HCT116 (cell line): ENCODE measurements around the gene ECEL1. TPM values are rescaled to one million over a fixed set of nuclear protein-coding genes. Genes with fewer than 3 reads are reported as not detected.
"Not testable (repeated sequence)": the region's sequence is repeated elsewhere in the genome, so short reads cannot be mapped to it uniquely, and the experiment has no call there.

Source experiments
- ATAC-seq: fragments of 200-7000 bp; cut with Tn5 transposase; 2 replicates; pipeline ENCODE4 v1.9.1; 2020; ENCODE audit warnings: mild to moderate bottlenecking, moderate library complexity
- BruUV-seq: library from RNA; stranded (reverse); fragments of 400-500 nt; replicated peaks from 2 replicates; lab custom pipeline; 2021; lab: Mats Ljungman, UMichigan
- CTCF ChIA-PET: fragments of 300-600 bp; sonication (Branson Sonifier 250); formaldehyde crosslinking; loops from one replicate; lab custom pipeline; 2021; ENCODE audit warnings: antibody characterized with exemption; lab: Charles Lee
- POLR2A ChIA-PET: fragments of 300-600, 350-600 bp; sonication (Branson Sonifier 250); formaldehyde crosslinking; loops from one replicate; lab custom pipeline; 2021; ENCODE audit warnings: antibody characterized with exemption; lab: Charles Lee
- RAD21 ChIA-PET, 2 experiments: fragments of 300-600 bp; sonication (Branson Sonifier 250); formaldehyde crosslinking; loops; one replicate each; lab custom pipeline; 2023; ENCODE audit warnings: low total read pairs in 2 of 2; ENCODE audit not compliant: uncharacterized antibody in 2 of 2, unreplicated experiment in 2 of 2, low non-redundant PET in 1 of 2; lab: Charles Lee
- DNase-seq: peaks from one replicate; pipeline ENCODE4 v3.0.0-alpha.2; 2010; ENCODE audit warnings: low read depth, low spot score
- H2AFZ ChIP-seq: fragments of 200-600 bp; shearing (Covaris generic), sonication (generic); 2 replicates; pipeline ENCODE4 v1.6.1; 2017; ENCODE audit warnings: low read depth, mixed run types, mixed read lengths, antibody characterized with exemption, low read length; ENCODE audit not compliant: poor library complexity, severe bottlenecking
- H3K27ac ChIP-seq: 2 replicates; pipeline ENCODE4 v1.5.1; 2012; ENCODE audit warnings: low read depth, low read length
- H3K27me3 ChIP-seq: fragments of 200-600 bp; sonication (generic); 2 replicates; pipeline ENCODE4 v1.6.1; 2016; ENCODE audit warnings: mixed run types, low read length, mixed read lengths; ENCODE audit not compliant: insufficient read depth
- H3K36me3 ChIP-seq, 2 experiments: fragments of 200-500 bp in 1 of 2; fragments of 200-600 bp in 1 of 2; sonication (Bioruptor generic) in 1 of 2; sonication (generic) in 1 of 2; 2 replicates each; pipeline versions ENCODE4 v1.5.1 to v1.6.1; 2014 to 2016; ENCODE audit warnings: low read length in 2 of 2, inconsistent platforms in 1 of 2, mixed read lengths in 1 of 2, mixed run types in 1 of 2; ENCODE audit not compliant: insufficient read depth in 2 of 2, control insufficient read depth in 1 of 2
- H3K4me1 ChIP-seq, 2 experiments: fragments of 200-600 bp in 1 of 2; sonication (generic) in 1 of 2; 2 replicates each; pipeline versions ENCODE4 v1.5.1 to v1.6.1; 2012 to 2017; ENCODE audit warnings: low read length in 2 of 2, inconsistent platforms in 1 of 2, mild to moderate bottlenecking in 1 of 2, mixed read lengths in 1 of 2, mixed run types in 1 of 2, moderate library complexity in 1 of 2; ENCODE audit not compliant: insufficient read depth in 2 of 2, control insufficient read depth in 1 of 2
- H3K4me2 ChIP-seq: fragments of 200-600 bp; sonication (generic); 2 replicates; pipeline ENCODE4 v1.6.1; 2017; ENCODE audit warnings: mixed run types, low read length, mixed read lengths
- H3K4me3 ChIP-seq, 2 experiments: fragments of 200-600 bp in 1 of 2; sonication (generic) in 1 of 2; replicated peaks in 1 of 2; 2 replicates each; pipeline ENCODE4 v1.5.1; 2011 to 2016; ENCODE audit warnings: low read length in 2 of 2, control low read depth in 1 of 2, low read depth in 1 of 2, mild to moderate bottlenecking in 1 of 2, mixed read lengths in 1 of 2, mixed run types in 1 of 2
- H3K79me2 ChIP-seq: fragments of 200-600 bp; sonication (generic); 2 replicates; pipeline ENCODE4 v1.6.1; 2017; ENCODE audit warnings: mild to moderate bottlenecking, mixed run types, low read length, moderate library complexity, mixed read lengths; ENCODE audit not compliant: insufficient read depth
- H3K9ac ChIP-seq: fragments of 200-600 bp; sonication (generic); 2 replicates; pipeline ENCODE4 v1.6.1; 2016; ENCODE audit warnings: low read length, mixed read lengths
- H3K9me2 ChIP-seq: fragments of 200-600 bp; sonication (generic), shearing (Covaris generic); 2 replicates; pipeline ENCODE4 v1.6.1; 2017; ENCODE audit warnings: mixed run types, mild to moderate bottlenecking, moderate library complexity; ENCODE audit not compliant: insufficient read depth
- H3K9me3 ChIP-seq, 2 experiments: fragments of 200-500 bp in 1 of 2; fragments of 200-600 bp in 1 of 2; sonication (Bioruptor generic) in 1 of 2; sonication (generic) in 1 of 2; 2 replicates each; pipeline ENCODE4 v1.6.1; 2014 to 2017; ENCODE audit warnings: low read length in 2 of 2, mixed read lengths in 2 of 2, inconsistent platforms in 1 of 2, low read depth in 1 of 2, mild to moderate bottlenecking in 1 of 2, mixed run types in 1 of 2, moderate library complexity in 1 of 2; ENCODE audit not compliant: control insufficient read depth in 1 of 2, insufficient read depth in 1 of 2
- H4K20me1 ChIP-seq: fragments of 200-600 bp; sonication (generic), shearing (Covaris generic); 2 replicates; pipeline ENCODE4 v1.6.1; 2017; ENCODE audit warnings: mixed run types, mild to moderate bottlenecking, moderate library complexity; ENCODE audit not compliant: insufficient read depth
- EGR1 ChIP-seq: IDR thresholded peaks from 2 replicates; pipeline ENCODE4 v1.6.1; 2012; ENCODE audit warnings: low read depth
- POLR2AphosphoS5 ChIP-seq: IDR thresholded peaks from 2 replicates; pipeline ENCODE4 v1.6.1; 2011; ENCODE audit warnings: mild to moderate bottlenecking, low read depth, low read length, moderate library complexity
- RAD21 ChIP-seq: IDR thresholded peaks from 2 replicates; pipeline ENCODE4 v1.6.1; 2012; ENCODE audit warnings: low read depth, mild to moderate bottlenecking
- TCF7L2 ChIP-seq: IDR thresholded peaks from 2 replicates; pipeline ENCODE4 v1.7.0; 2011; ENCODE audit warnings: borderline replicate concordance, inconsistent platforms; ENCODE audit not compliant: insufficient read depth, insufficient read length; ENCODE audit errors: extremely low read depth
- intact Hi-C: fragments of 100-400 bp; cut with micrococcal nuclease; formaldehyde crosslinking; loops from 2 replicates; pipeline ENCODE4 v1.10.0; 2022
- total RNA-seq: library from RNA; stranded (reverse); gene quantifications from one replicate; pipeline ENCODE4 v1.2.1, GENCODE V29; 2021; ENCODE audit not compliant: unreplicated experiment
- TF ChIP-seq, protein P1 (sequence below): IDR thresholded peaks from 2 replicates; pipeline ENCODE4 v1.6.1; 2012; ENCODE audit warnings: low read depth
- TF ChIP-seq, protein P2 (sequence below), 3 experiments: fragments of 200-600 bp in 1 of 3; sonication (generic) in 1 of 3; IDR thresholded peaks in 2 of 3; conservative IDR thresholded peaks in 1 of 3; 2 replicates each; pipeline ENCODE4 v1.5.1; 2012 to 2017; ENCODE audit warnings: low read depth in 2 of 3, low read length in 2 of 3, antibody characterized with exemption in 1 of 3, borderline replicate concordance in 1 of 3, control low read depth in 1 of 3, mild to moderate bottlenecking in 1 of 3, mixed read lengths in 1 of 3, mixed run types in 1 of 3, moderate library complexity in 1 of 3; ENCODE audit not compliant: insufficient read depth in 1 of 3

Gene ECEL1
- total RNA-seq, 1 experiment from 2014 or later = not detected

DNA sequence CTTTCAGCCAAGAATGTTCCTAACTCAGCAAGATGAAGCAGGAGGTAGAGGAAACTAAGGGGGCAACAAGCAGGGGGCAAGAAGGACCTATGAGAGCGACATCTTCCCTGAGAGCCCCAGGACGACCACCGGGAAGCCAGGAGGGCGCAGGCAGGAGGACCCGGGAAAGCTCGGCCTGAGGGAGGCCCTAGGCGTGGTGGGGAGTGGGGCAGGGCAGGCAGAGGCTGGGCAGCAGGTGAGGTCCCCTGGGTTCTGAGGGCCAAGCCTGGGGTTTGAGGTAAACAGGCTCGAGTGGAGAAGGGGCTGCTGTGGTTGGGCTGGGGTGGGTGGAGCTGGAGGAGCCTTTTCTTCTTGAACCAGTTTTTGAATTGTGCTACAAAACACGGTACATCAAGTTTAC, 33.0 kb downstream of the ECEL1 start (continued):
- TF ChIP-seq, protein P1, sequence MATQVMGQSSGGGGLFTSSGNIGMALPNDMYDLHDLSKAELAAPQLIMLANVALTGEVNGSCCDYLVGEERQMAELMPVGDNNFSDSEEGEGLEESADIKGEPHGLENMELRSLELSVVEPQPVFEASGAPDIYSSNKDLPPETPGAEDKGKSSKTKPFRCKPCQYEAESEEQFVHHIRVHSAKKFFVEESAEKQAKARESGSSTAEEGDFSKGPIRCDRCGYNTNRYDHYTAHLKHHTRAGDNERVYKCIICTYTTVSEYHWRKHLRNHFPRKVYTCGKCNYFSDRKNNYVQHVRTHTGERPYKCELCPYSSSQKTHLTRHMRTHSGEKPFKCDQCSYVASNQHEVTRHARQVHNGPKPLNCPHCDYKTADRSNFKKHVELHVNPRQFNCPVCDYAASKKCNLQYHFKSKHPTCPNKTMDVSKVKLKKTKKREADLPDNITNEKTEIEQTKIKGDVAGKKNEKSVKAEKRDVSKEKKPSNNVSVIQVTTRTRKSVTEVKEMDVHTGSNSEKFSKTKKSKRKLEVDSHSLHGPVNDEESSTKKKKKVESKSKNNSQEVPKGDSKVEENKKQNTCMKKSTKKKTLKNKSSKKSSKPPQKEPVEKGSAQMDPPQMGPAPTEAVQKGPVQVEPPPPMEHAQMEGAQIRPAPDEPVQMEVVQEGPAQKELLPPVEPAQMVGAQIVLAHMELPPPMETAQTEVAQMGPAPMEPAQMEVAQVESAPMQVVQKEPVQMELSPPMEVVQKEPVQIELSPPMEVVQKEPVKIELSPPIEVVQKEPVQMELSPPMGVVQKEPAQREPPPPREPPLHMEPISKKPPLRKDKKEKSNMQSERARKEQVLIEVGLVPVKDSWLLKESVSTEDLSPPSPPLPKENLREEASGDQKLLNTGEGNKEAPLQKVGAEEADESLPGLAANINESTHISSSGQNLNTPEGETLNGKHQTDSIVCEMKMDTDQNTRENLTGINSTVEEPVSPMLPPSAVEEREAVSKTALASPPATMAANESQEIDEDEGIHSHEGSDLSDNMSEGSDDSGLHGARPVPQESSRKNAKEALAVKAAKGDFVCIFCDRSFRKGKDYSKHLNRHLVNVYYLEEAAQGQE = no peak
- TF ChIP-seq POLR2AphosphoS5 (no peak), TCF7L2 (no peak), EGR1 (no peak), RAD21 (no peak)
- TF ChIP-seq, protein P2, sequence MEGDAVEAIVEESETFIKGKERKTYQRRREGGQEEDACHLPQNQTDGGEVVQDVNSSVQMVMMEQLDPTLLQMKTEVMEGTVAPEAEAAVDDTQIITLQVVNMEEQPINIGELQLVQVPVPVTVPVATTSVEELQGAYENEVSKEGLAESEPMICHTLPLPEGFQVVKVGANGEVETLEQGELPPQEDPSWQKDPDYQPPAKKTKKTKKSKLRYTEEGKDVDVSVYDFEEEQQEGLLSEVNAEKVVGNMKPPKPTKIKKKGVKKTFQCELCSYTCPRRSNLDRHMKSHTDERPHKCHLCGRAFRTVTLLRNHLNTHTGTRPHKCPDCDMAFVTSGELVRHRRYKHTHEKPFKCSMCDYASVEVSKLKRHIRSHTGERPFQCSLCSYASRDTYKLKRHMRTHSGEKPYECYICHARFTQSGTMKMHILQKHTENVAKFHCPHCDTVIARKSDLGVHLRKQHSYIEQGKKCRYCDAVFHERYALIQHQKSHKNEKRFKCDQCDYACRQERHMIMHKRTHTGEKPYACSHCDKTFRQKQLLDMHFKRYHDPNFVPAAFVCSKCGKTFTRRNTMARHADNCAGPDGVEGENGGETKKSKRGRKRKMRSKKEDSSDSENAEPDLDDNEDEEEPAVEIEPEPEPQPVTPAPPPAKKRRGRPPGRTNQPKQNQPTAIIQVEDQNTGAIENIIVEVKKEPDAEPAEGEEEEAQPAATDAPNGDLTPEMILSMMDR (IDR thresholded peaks at IDR 0.05 in 2 of 3, conservative IDR thresholded peaks at IDR 0.05 in 1 of 3; ENCODE audit: borderline replicate concordance in 1 of 3, insufficient read depth in 1 of 3, low read depth in 2 of 3, low read length in 2 of 3) = no peak

DNA sequence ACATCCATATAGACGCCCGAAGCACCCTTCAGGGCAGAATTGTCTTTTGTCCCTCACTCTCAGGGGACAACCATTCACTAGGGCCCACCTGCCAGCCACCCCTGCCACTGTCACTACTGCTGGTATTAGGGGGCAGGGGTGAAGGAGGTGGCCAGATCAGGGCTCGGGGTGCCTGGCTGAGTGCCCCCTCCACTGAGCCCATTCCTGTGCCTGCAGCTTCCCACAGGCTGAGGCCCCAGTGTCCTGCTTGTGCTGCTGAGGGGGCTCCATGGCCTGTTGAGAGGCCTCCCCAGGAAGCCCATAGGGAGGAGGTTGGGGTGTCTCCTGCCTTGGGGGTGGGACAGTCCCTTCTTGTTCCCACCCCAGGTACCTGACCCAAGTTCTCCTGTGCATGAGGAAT, 36.0 kb downstream of the ECEL1 start:
- H3K27ac ChIP-seq, H3K4me3 ChIP-seq, H3K27me3 ChIP-seq, ATAC-seq, H3K36me3 ChIP-seq, H3K79me2 ChIP-seq, DNase-seq, H3K9me3 ChIP-seq, H3K4me2 ChIP-seq, RAD21 ChIA-PET, intact Hi-C loops, BruUV-seq, CTCF ChIA-PET, H3K4me1 ChIP-seq, H2AFZ ChIP-seq, POLR2A ChIA-PET, H3K9me2 ChIP-seq, H4K20me1 ChIP-seq, H3K9ac ChIP-seq: not testable (repeated sequence)
